ENCODE data around the gene MT1F. TPM values are rescaled to one million over a fixed set of nuclear protein-coding genes. Genes with fewer than 3 reads are reported as not detected.

The MT1F gene
- total RNA-seq, 1 donor, result 3.3 TPM

DNA sequence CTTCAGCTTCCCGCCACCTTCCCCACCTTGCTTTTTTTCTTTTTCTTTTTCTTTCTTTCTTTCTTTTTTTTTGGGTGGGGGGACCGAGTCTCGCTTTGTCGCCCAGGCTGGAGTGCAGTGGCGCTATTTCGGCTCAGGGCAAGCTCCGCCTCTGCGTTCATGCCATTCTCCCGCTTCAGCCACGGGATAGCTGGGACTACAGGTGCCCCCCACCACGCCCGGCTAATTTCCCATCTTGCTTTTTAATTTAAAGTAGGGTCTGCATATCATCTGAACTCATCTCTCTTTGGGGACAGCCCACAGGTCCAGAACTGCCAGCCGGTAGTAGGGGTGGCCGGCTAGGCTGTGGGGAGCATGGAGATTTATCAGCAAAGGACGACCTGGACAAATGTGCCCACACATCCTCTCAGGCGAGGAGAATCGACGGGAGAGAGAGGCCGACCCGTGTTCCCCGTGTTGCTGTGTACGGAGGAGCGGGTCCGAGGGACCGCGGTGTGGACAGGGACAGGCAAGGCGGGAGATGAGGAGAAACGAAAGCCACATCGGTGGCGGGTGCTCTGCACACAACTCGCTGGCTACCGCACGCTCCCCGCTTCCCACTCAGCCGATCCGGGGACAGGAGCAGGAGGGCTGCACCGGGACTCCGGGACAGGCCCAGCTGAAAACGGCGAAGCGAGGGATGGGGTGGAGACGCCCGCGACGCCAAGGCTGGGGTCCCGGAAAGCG, 22.9 kb upstream of the MT1F start:
- no peak for DNase-seq (ENCODE audit: insufficient read length, low spot score, missing footprints)
- H3K9me3 ChIP-seq (ENCODE audit: low read depth, low read length), result no peaks in the 10 kb centered on the region
- no peak overlapping the region for H2AFZ ChIP-seq (ENCODE audit: low read length)
- H4K20me1 ChIP-seq (ENCODE audit: insufficient read depth, low read length), result no peaks in the 10 kb centered on the region
- no peak overlapping the region for H3K4me2 ChIP-seq (ENCODE audit: insufficient read depth, low read length)
- H3K4me3 ChIP-seq (ENCODE audit: insufficient read depth, low read length), result no peak overlapping the region
- no peaks in the 10 kb centered on the region for H3K36me3 ChIP-seq (ENCODE audit: insufficient read depth, low read length)
- no peaks in the 10 kb centered on the region for H3K79me2 ChIP-seq (ENCODE audit: insufficient read depth, low read length)
- H3K27ac ChIP-seq (ENCODE audit: low read depth, low read length), result no peak overlapping the region
- peaks cover 12% of the 10 kb centered on the region for H3K4me1 ChIP-seq (ENCODE audit: insufficient read depth, low read length)
- H3K27me3 ChIP-seq (ENCODE audit: insufficient read depth, low read length), result peaks cover 6% of the 10 kb centered on the region
- TF ChIP-seq, protein P1, sequence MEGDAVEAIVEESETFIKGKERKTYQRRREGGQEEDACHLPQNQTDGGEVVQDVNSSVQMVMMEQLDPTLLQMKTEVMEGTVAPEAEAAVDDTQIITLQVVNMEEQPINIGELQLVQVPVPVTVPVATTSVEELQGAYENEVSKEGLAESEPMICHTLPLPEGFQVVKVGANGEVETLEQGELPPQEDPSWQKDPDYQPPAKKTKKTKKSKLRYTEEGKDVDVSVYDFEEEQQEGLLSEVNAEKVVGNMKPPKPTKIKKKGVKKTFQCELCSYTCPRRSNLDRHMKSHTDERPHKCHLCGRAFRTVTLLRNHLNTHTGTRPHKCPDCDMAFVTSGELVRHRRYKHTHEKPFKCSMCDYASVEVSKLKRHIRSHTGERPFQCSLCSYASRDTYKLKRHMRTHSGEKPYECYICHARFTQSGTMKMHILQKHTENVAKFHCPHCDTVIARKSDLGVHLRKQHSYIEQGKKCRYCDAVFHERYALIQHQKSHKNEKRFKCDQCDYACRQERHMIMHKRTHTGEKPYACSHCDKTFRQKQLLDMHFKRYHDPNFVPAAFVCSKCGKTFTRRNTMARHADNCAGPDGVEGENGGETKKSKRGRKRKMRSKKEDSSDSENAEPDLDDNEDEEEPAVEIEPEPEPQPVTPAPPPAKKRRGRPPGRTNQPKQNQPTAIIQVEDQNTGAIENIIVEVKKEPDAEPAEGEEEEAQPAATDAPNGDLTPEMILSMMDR (IDR thresholded peaks at IDR 0.05; ENCODE audit: extremely low read depth, low read depth, low read length), result no peak

DNA sequence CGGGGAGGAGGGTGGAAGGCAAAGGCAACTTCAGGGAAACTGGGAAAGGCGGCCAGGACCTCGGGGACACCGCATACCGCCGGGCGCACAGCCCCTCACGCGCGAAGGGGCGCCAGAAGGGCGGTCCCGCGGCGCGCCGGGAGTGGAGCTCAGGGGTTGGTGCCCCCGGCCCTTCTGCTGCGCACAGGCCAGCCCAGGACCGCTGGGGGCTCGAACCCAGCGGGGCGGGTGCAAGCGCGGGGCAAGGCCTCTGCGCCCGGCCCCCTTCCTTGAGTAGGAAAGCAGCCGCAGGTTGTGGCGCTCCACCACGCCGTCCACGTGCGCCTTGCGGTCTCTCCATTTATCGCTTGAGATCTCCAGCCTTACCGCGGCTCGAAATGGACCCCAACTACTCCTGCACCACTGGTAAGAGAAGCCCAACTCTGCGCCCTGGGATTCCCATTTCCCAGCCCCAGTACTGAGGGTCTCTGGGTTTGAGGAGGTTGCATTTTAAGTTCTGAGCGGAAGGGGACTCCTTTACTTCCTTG, 22.3 kb upstream of the MT1F start:
- Histone ChIP-seq H3K27ac (ENCODE audit: low read depth, low read length) (no peak overlapping the region), H4K20me1 (ENCODE audit: insufficient read depth, low read length) (no peaks in the 10 kb centered on the region), H3K4me1 (ENCODE audit: insufficient read depth, low read length) (peaks cover 12% of the 10 kb centered on the region), H3K4me2 (ENCODE audit: insufficient read depth, low read length) (no peak overlapping the region), H3K27me3 (ENCODE audit: insufficient read depth, low read length) (peaks cover 6% of the 10 kb centered on the region), H3K4me3 (ENCODE audit: insufficient read depth, low read length) (no peak overlapping the region), H3K9me3 (ENCODE audit: low read depth, low read length) (no peaks in the 10 kb centered on the region), H2AFZ (ENCODE audit: low read length) (no peak overlapping the region), H3K36me3 (ENCODE audit: insufficient read depth, low read length) (no peaks in the 10 kb centered on the region), H3K79me2 (ENCODE audit: insufficient read depth, low read length) (no peaks in the 10 kb centered on the region)
- TF ChIP-seq, protein P1 (IDR thresholded peaks at IDR 0.05; ENCODE audit: extremely low read depth, low read depth, low read length), result no peak
- no peak for DNase-seq (ENCODE audit: insufficient read length, low spot score, missing footprints)

DNA sequence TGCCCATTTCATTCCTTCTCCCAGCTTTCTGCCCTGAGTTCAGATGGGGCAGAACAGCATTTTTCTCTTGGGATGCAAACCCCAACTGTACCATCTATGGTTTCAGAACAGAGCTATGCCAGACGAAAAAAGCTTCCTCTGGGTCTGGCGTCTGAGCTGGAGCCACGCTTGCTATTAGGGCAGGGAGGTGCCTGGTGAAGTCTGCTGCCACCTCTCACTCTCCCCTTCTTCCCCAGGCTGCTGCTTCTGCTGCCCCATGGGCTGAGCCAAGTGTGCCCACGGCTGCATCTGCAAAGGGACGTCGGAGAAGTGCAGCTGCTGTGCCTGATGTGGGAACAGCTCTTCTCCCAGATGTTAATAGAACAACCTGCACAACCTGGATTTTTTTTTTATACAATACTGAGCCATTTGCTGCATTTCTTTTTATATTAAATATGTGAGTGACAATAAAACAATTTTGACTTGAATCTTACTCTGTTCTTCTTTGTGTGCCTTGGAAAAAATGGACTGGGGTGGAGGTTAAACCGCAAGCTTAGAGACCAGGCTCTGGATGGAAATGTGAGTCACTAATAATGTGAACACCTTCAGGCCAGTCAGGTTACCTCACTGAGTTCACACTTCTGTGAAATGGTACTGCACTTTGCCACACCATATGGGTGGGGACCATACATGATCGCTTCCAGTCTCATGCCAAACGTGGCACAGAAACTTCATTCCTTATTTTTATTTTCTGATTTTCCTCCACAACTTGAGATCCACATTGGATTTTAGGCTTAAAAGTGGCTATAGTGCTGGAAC, 20.9 kb upstream of the MT1F start:
- H3K4me1 ChIP-seq (ENCODE audit: insufficient read depth, low read length), result peaks cover 10% of the 10 kb centered on the region
- H3K27ac ChIP-seq (ENCODE audit: low read depth, low read length), result no peak overlapping the region
- no peaks in the 10 kb centered on the region for H4K20me1 ChIP-seq (ENCODE audit: insufficient read depth, low read length)
- H2AFZ ChIP-seq (ENCODE audit: low read length), result no peak overlapping the region
- H3K36me3 ChIP-seq (ENCODE audit: insufficient read depth, low read length), result no peaks in the 10 kb centered on the region
- no peak overlapping the region for H3K4me3 ChIP-seq (ENCODE audit: insufficient read depth, low read length)
- no peaks in the 10 kb centered on the region for H3K79me2 ChIP-seq (ENCODE audit: insufficient read depth, low read length)
- TF ChIP-seq, protein P1 (IDR thresholded peaks at IDR 0.05; ENCODE audit: extremely low read depth, low read depth, low read length), result no peak
- DNase-seq (ENCODE audit: insufficient read length, low spot score, missing footprints), result peak; percentile 85
- H3K27me3 ChIP-seq (ENCODE audit: insufficient read depth, low read length), result peaks cover 6% of the 10 kb centered on the region
- H3K4me2 ChIP-seq (ENCODE audit: insufficient read depth, low read length), result no peak overlapping the region
- H3K9me3 ChIP-seq (ENCODE audit: low read depth, low read length), result no peaks in the 10 kb centered on the region
